SU-DHL-6 (cell line): ENCODE results near the gene JAML.

ENCODE experiments used
- H2AFZ ChIP-seq: fragments of 200-600 bp; sonication (generic); 2 replicates; pipeline ENCODE4 v1.6.1; 2014; ENCODE audit warnings: low read depth, mild to moderate bottlenecking, moderate library complexity, mixed read lengths, antibody characterized with exemption, low read length; ENCODE audit not compliant: severe bottlenecking
- H3F3A ChIP-seq: fragments of 200-600 bp; shearing (Covaris generic); 2 replicates; pipeline ENCODE4 v1.6.0; 2016; ENCODE audit warnings: antibody characterized with exemption, mild to moderate bottlenecking; ENCODE audit not compliant: insufficient read depth
- H3K27ac ChIP-seq: fragments of 200-600 bp; sonication (generic); 2 replicates; pipeline ENCODE4 v1.5.1; 2016; ENCODE audit warnings: low read depth, mild to moderate bottlenecking, low read length, moderate library complexity, mixed read lengths
- H3K27me3 ChIP-seq: fragments of 200-600 bp; sonication (generic), shearing (Covaris generic); 2 replicates; pipeline ENCODE4 v1.6.0; 2014; ENCODE audit warnings: mild to moderate bottlenecking, low read length
- H3K36me3 ChIP-seq: fragments of 200-600 bp; sonication (generic); 2 replicates; pipeline ENCODE4 v1.6.1; 2014; ENCODE audit warnings: mild to moderate bottlenecking, low read length, mixed read lengths
- H3K4me2 ChIP-seq: fragments of 300-600, 200-600 bp; shearing (Covaris generic), sonication (generic); 2 replicates; pipeline ENCODE4 v1.6.0; 2014; ENCODE audit warnings: low read length, low read depth, mild to moderate bottlenecking; ENCODE audit not compliant: poor library complexity, severe bottlenecking
- H3K4me3 ChIP-seq: fragments of 200-600 bp; sonication (generic); 2 replicates; pipeline ENCODE4 v1.5.1; 2014; ENCODE audit warnings: antibody characterized with exemption, low read length, mild to moderate bottlenecking, mixed read lengths; ENCODE audit not compliant: insufficient read depth, poor library complexity, severe bottlenecking
- H3K79me2 ChIP-seq: fragments of 200-600 bp; sonication (generic); 2 replicates; pipeline ENCODE4 v1.6.1; 2014; ENCODE audit warnings: mild to moderate bottlenecking, low read length, moderate library complexity; ENCODE audit not compliant: insufficient read depth
- H3K9ac ChIP-seq: fragments of 200-600 bp; sonication (generic); 2 replicates; pipeline ENCODE4 v1.7.0; 2014; ENCODE audit warnings: mild to moderate bottlenecking, low read length
- H3K9me2 ChIP-seq: fragments of 200-600 bp; sonication (generic); replicated peaks from 2 replicates; pipeline ENCODE4 v1.6.1; 2014; ENCODE audit warnings: low read length; ENCODE audit not compliant: insufficient read depth
- H3K9me3 ChIP-seq: fragments of 200-600 bp; sonication (generic); 2 replicates; pipeline ENCODE4 v1.6.1; 2014; ENCODE audit warnings: low read length, mixed read lengths; ENCODE audit not compliant: insufficient read depth
- H4K20me1 ChIP-seq: fragments of 200-600 bp; sonication (generic); 2 replicates; pipeline ENCODE4 v1.6.1; 2014; ENCODE audit warnings: low read depth, mild to moderate bottlenecking, antibody characterized with exemption, low read length, moderate library complexity, mixed read lengths
- EZH2phosphoT487 ChIP-seq: fragments of 200-600 bp; sonication (generic), shearing (Covaris generic); conservative IDR thresholded peaks from 2 replicates; pipeline ENCODE4 v1.6.1; 2018; ENCODE audit warnings: mild to moderate bottlenecking, antibody characterized with exemption, low read length, moderate library complexity, mixed read lengths
- TF ChIP-seq, protein P1 (sequence below): fragments of 200-600 bp; sonication (generic); IDR thresholded peaks from one replicate; pipeline ENCODE4 v1.5.1; 2017; ENCODE audit warnings: antibody characterized with exemption, mild to moderate bottlenecking, low read length, moderate library complexity; ENCODE audit not compliant: insufficient read depth, poor library complexity, severe bottlenecking

The JAML gene

DNA sequence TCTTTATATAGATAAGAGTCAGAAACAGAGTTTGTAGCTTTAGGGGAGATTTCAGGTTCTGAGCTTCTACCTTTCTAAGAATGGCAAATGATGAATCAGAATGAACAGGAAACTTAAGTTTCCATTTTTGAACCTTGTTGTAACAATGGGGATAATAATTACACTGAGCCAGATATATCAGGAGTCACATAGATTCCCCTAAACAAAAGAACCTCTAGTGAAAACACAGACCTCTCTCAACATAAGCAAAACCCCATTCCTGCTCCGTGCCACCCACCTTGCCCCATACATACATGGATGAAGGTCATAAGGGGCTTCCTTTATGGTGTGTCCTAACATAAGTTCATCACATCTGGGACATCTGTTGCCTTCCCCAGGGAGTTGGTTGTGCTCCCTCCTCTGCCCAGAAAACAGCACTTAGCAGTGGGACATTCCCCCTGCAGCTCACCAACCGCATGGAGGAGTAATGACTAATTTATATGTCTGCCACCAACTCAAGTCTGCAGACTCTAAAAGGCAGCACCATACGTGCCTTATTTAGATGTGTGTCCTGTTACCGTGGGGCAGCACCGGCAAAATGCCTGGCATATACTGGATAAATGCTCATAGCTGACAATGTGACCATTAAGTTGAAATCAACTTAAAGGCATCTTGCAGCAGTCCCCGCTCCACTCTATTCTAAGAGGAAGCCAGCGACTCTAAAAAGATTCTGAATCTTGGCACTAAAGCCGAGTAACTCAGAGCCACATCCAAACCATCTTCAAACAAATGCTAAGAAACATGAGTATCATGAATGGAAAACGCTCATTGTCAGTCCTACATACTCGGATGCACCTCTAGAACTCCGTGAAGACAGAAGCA lies 8.0 kb downstream of the JAML start:
- no peaks in the 10 kb centered on the region for H3K9me3 ChIP-seq
- no peak overlapping the region for H3K9ac ChIP-seq
- H3F3A ChIP-seq = no peaks in the 10 kb centered on the region
- no peak overlapping the region for H3K27ac ChIP-seq
- H3K79me2 ChIP-seq = no peaks in the 10 kb centered on the region
- H2AFZ ChIP-seq = no peak overlapping the region
- H3K36me3 ChIP-seq = no peaks in the 10 kb centered on the region
- no peaks in the 10 kb centered on the region for H3K9me2 ChIP-seq
- no peak overlapping the region for H3K4me3 ChIP-seq
- H4K20me1 ChIP-seq = no peaks in the 10 kb centered on the region
- H3K27me3 ChIP-seq = no peaks in the 10 kb centered on the region
- H3K4me2 ChIP-seq = peak overlapping the region; percentile 19
- TF ChIP-seq EZH2phosphoT487 = no peak
- TF ChIP-seq, protein P1, sequence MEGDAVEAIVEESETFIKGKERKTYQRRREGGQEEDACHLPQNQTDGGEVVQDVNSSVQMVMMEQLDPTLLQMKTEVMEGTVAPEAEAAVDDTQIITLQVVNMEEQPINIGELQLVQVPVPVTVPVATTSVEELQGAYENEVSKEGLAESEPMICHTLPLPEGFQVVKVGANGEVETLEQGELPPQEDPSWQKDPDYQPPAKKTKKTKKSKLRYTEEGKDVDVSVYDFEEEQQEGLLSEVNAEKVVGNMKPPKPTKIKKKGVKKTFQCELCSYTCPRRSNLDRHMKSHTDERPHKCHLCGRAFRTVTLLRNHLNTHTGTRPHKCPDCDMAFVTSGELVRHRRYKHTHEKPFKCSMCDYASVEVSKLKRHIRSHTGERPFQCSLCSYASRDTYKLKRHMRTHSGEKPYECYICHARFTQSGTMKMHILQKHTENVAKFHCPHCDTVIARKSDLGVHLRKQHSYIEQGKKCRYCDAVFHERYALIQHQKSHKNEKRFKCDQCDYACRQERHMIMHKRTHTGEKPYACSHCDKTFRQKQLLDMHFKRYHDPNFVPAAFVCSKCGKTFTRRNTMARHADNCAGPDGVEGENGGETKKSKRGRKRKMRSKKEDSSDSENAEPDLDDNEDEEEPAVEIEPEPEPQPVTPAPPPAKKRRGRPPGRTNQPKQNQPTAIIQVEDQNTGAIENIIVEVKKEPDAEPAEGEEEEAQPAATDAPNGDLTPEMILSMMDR = no peak

GRCh38 chr11:118215765-118216164 lies 9.0 kb downstream of the JAML start:
- Histone ChIP-seq H3K79me2 (no peaks in the 10 kb centered on the region), H2AFZ (no peak overlapping the region), H3K27ac (no peak overlapping the region), H3K4me3 (no peak overlapping the region), H3K9me3 (no peaks in the 10 kb centered on the region), H3K27me3 (no peaks in the 10 kb centered on the region), H3K36me3 (no peaks in the 10 kb centered on the region), H3K9me2 (no peaks in the 10 kb centered on the region), H3K4me2 (peak overlapping the region; percentile 35), H3F3A (no peaks in the 10 kb centered on the region), H4K20me1 (no peaks in the 10 kb centered on the region), H3K9ac (no peak overlapping the region)
- TF ChIP-seq EZH2phosphoT487 = no peak
- TF ChIP-seq, protein P1 = no peak

GRCh38 chr11:118215262-118215661 lies 9.5 kb downstream of the JAML start:
- TF ChIP-seq, protein P1 = no peak
- TF ChIP-seq EZH2phosphoT487 = no peak
- H3K4me3 ChIP-seq = no peak overlapping the region
- H3K79me2 ChIP-seq = no peaks in the 10 kb centered on the region
- H3K9me3 ChIP-seq = no peaks in the 10 kb centered on the region
- no peaks in the 10 kb centered on the region for H4K20me1 ChIP-seq
- no peaks in the 10 kb centered on the region for H3F3A ChIP-seq
- H3K36me3 ChIP-seq = no peaks in the 10 kb centered on the region
- H3K27ac ChIP-seq = no peak overlapping the region
- no peaks in the 10 kb centered on the region for H3K27me3 ChIP-seq
- peak overlapping the region; percentile 35 for H3K4me2 ChIP-seq
- H3K9me2 ChIP-seq = no peaks in the 10 kb centered on the region
- H2AFZ ChIP-seq = no peak overlapping the region
- H3K9ac ChIP-seq = no peak overlapping the region
